ENCODE results near the gene EGFL7. TPM values are rescaled to one million over a fixed set of nuclear protein-coding genes. Genes with fewer than 3 reads are reported as not detected.

EGFL7 gene
- total RNA-seq, 3 donors from 2014 or later (not counting 1 experiment from before 2014, with no cell fraction given), result 0.28 to 0.47 (median 0.29) TPM

DNA sequence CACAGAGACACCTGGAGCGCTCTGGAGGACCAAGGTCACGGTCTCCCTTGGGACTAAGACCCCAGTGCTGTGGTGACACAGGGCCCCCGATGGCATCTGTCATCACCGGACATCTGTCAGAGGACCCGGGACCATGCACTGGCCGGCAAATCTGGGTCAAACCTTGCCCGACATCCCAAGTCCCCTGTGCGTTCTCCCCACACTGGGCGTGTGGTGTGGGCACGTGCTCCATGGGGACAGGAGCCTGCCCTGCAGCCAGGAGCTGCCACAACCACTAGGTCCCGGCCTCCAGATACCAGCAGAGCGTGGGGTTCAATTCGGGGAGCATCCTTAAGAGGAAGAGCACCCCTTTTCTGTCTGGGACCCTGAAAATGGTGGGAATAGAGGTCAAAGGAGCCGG is 21.0 kb downstream of the EGFL7 start:
- peak overlapping the region; percentile 25 for H3K4me3 Mint-ChIP-seq
- Histone ChIP-seq H3K4me1 (ENCODE audit: control insufficient read depth, insufficient read depth, low read length) (peaks cover 24% of the 10 kb centered on the region), H3K4me3 (ENCODE audit: low read length) (no peak overlapping the region), H3K9me3 (ENCODE audit: control insufficient read depth, insufficient read depth, low read length) (no peaks in the 10 kb centered on the region), H3K27me3 (ENCODE audit: control insufficient read depth, insufficient read depth, low read length) (no peaks in the 10 kb centered on the region), H3K27ac (ENCODE audit: low read length) (no peak overlapping the region), H3K36me3 (ENCODE audit: control insufficient read depth, insufficient read depth, low read length) (no peaks in the 10 kb centered on the region)
- DNase-seq, result no peak
- no peak for TF ChIP-seq CTCF (IDR thresholded peaks at IDR 0.05)
- H3K9me3 Mint-ChIP-seq, result no peaks in the 10 kb centered on the region
- H3K4me1 Mint-ChIP-seq, result peaks cover 7 to 18% of the 10 kb centered on the region in 2 donors
- no peak for ATAC-seq
- H3K36me3 Mint-ChIP-seq, result no peaks in the 10 kb centered on the region
- H3K27ac Mint-ChIP-seq, result no peak overlapping the region
- WGBS (ENCODE audit: insufficient coverage), result 97% methylated on average over 14 of the region's 14 CpGs
- H3K27me3 Mint-ChIP-seq (ENCODE audit: low read depth in 2 of 2), result no peaks in the 10 kb centered on the region
- intact Hi-C loops (cut with micrococcal nuclease), result no loop called here

- WGBS (ENCODE audit: insufficient coverage), result 97% methylated on average over 15 of the region's 15 CpGs
- DNase-seq (no peak), ATAC-seq (no peak)
- Mint-ChIP-seq H3K4me3 (no peak overlapping the region), H3K4me1 (peaks cover 7 to 16% of the 10 kb centered on the region in 2 donors), H3K27ac (no peak overlapping the region), H3K27me3 (ENCODE audit: low read depth in 2 of 2) (no peaks in the 10 kb centered on the region), H3K9me3 (no peaks in the 10 kb centered on the region), H3K36me3 (no peaks in the 10 kb centered on the region)
- Histone ChIP-seq H3K9me3 (ENCODE audit: control insufficient read depth, insufficient read depth, low read length) (no peaks in the 10 kb centered on the region), H3K27me3 (ENCODE audit: control insufficient read depth, insufficient read depth, low read length) (no peaks in the 10 kb centered on the region), H3K4me3 (ENCODE audit: low read length) (no peak overlapping the region), H3K36me3 (ENCODE audit: control insufficient read depth, insufficient read depth, low read length) (no peaks in the 10 kb centered on the region), H3K4me1 (ENCODE audit: control insufficient read depth, insufficient read depth, low read length) (peaks cover 21% of the 10 kb centered on the region), H3K27ac (ENCODE audit: low read length) (no peak overlapping the region)
- TF ChIP-seq CTCF (IDR thresholded peaks at IDR 0.05), result no peak
- intact Hi-C loops (cut with micrococcal nuclease), result no loop called here
These were observed 21.6 kb downstream of the EGFL7 start for GRCh38 chr9:136684339-136684738.

GRCh38 chr9:136684799-136685198 is 22.1 kb downstream of the EGFL7 start:
- ATAC-seq (no peak), DNase-seq (no peak)
- intact Hi-C loops (cut with micrococcal nuclease), result no loop called here
- Mint-ChIP-seq H3K27ac (no peak overlapping the region), H3K4me1 (peaks cover 7 to 11% of the 10 kb centered on the region in 2 donors), H3K9me3 (no peaks in the 10 kb centered on the region), H3K36me3 (no peaks in the 10 kb centered on the region), H3K27me3 (ENCODE audit: low read depth in 2 of 2) (no peaks in the 10 kb centered on the region), H3K4me3 (no peak overlapping the region)
- 91% methylated on average over 15 of the region's 15 CpGs for WGBS (ENCODE audit: insufficient coverage)
- no peak for TF ChIP-seq CTCF (IDR thresholded peaks at IDR 0.05)
- Histone ChIP-seq H3K9me3 (ENCODE audit: control insufficient read depth, insufficient read depth, low read length) (no peaks in the 10 kb centered on the region), H3K4me1 (ENCODE audit: control insufficient read depth, insufficient read depth, low read length) (peaks cover 21% of the 10 kb centered on the region), H3K4me3 (ENCODE audit: low read length) (no peak overlapping the region), H3K27me3 (ENCODE audit: control insufficient read depth, insufficient read depth, low read length) (no peaks in the 10 kb centered on the region), H3K27ac (ENCODE audit: low read length) (no peak overlapping the region), H3K36me3 (ENCODE audit: control insufficient read depth, insufficient read depth, low read length) (no peaks in the 10 kb centered on the region)

DNA sequence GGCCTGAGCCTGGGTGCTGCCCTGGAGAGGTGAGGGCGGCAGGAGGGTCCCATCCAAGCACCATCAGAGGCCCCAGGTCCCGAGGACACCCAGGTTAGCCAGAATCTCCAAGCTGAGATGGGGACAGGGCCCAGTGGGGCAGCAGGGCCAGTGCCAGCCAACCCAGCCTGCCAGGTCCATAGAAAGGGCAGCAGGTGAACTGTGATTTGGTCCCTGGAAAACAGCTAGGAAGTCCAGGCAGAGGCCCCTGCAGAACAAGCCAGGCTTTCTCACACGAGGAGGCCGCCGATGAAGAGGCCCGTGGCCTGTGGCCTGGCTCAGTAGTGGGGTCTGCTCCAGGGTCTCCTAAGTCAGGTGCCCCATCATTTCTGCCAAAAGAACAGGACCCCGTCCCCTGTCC is 22.5 kb downstream of the EGFL7 start:
- Histone ChIP-seq H3K4me1 (ENCODE audit: control insufficient read depth, insufficient read depth, low read length) (peaks cover 21% of the 10 kb centered on the region), H3K9me3 (ENCODE audit: control insufficient read depth, insufficient read depth, low read length) (no peaks in the 10 kb centered on the region), H3K36me3 (ENCODE audit: control insufficient read depth, insufficient read depth, low read length) (no peaks in the 10 kb centered on the region), H3K27me3 (ENCODE audit: control insufficient read depth, insufficient read depth, low read length) (no peaks in the 10 kb centered on the region), H3K4me3 (ENCODE audit: low read length) (no peak overlapping the region), H3K27ac (ENCODE audit: low read length) (no peak overlapping the region)
- Mint-ChIP-seq H3K27me3 (ENCODE audit: low read depth in 2 of 2) (no peaks in the 10 kb centered on the region), H3K4me1 (peaks cover 7 to 9% of the 10 kb centered on the region in 2 donors), H3K4me3 (no peak overlapping the region), H3K27ac (no peak overlapping the region), H3K9me3 (no peaks in the 10 kb centered on the region), H3K36me3 (no peaks in the 10 kb centered on the region)
- ATAC-seq, result no peak
- 94% methylated on average over 7 of the region's 7 CpGs for WGBS (ENCODE audit: insufficient coverage)
- TF ChIP-seq CTCF (IDR thresholded peaks at IDR 0.05), result no peak
- intact Hi-C loops (cut with micrococcal nuclease), result no loop called here
- no peak for DNase-seq
